ENCODE measurements around the gene GRIN2A. TPM values are rescaled to one million over a fixed set of nuclear protein-coding genes. Genes with fewer than 3 reads are reported as not detected.

Gene GRIN2A
- total and polyA plus RNA-seq, 2 donors = 0.25 to 1.1 TPM

- no peak overlapping the region for H3K27ac ChIP-seq (ENCODE audit: low read depth in 1 of 2, low read length in 1 of 2)
- 97% methylated on average over 2 of the region's 2 CpGs for WGBS
- no peak for DNase-seq (ENCODE audit: low read depth in 6 of 9, low spot score in 9 of 9)
- H3K9me3 ChIP-seq (ENCODE audit: control insufficient read depth in 2 of 2, insufficient read depth in 1 of 2, low read length in 1 of 2) = no peaks in the 10 kb centered on the region
- no peaks in the 10 kb centered on the region for H3K27me3 ChIP-seq (ENCODE audit: control insufficient read depth in 2 of 2, insufficient read depth in 1 of 2, low read length in 1 of 2)
- no peaks in the 10 kb centered on the region for H3K36me3 ChIP-seq (ENCODE audit: control insufficient read depth in 2 of 2, insufficient read depth in 2 of 2, low read length in 1 of 2)
- H3K4me3 ChIP-seq (ENCODE audit: low read length in 2 of 2) = no peak overlapping the region
- no peaks in the 10 kb centered on the region for H3K4me1 ChIP-seq (ENCODE audit: control insufficient read depth in 2 of 2, insufficient read depth in 2 of 2, low read length in 2 of 2)
These were observed 377.1 kb downstream of the GRIN2A start for GRCh38 chr16:9805109-9805508.

- WGBS = 94% methylated on average over 1 of the region's 1 CpG
- H3K4me1 ChIP-seq (ENCODE audit: control insufficient read depth in 2 of 2, insufficient read depth in 2 of 2, low read length in 2 of 2) = no peaks in the 10 kb centered on the region
- H3K4me3 ChIP-seq (ENCODE audit: low read length in 2 of 2) = no peak overlapping the region
- H3K27ac ChIP-seq (ENCODE audit: low read depth in 1 of 2, low read length in 1 of 2) = no peak overlapping the region
- H3K9me3 ChIP-seq (ENCODE audit: control insufficient read depth in 2 of 2, insufficient read depth in 1 of 2, low read length in 1 of 2) = no peaks in the 10 kb centered on the region
- no peaks in the 10 kb centered on the region for H3K27me3 ChIP-seq (ENCODE audit: control insufficient read depth in 2 of 2, insufficient read depth in 1 of 2, low read length in 1 of 2)
- no peak for DNase-seq (ENCODE audit: low read depth in 6 of 9, low spot score in 9 of 9)
- H3K36me3 ChIP-seq (ENCODE audit: control insufficient read depth in 2 of 2, insufficient read depth in 2 of 2, low read length in 1 of 2) = no peaks in the 10 kb centered on the region
These were observed 380.1 kb downstream of the GRIN2A start for GRCh38 chr16:9802160-9802559.

GRCh38 chr16:9801651-9802050 is 380.6 kb downstream of the GRIN2A start:
- WGBS = 86% methylated on average over 1 of the region's 1 CpG
- no peaks in the 10 kb centered on the region for H3K36me3 ChIP-seq (ENCODE audit: control insufficient read depth in 2 of 2, insufficient read depth in 2 of 2, low read length in 1 of 2)
- no peaks in the 10 kb centered on the region for H3K4me1 ChIP-seq (ENCODE audit: control insufficient read depth in 2 of 2, insufficient read depth in 2 of 2, low read length in 2 of 2)
- no peaks in the 10 kb centered on the region for H3K9me3 ChIP-seq (ENCODE audit: control insufficient read depth in 2 of 2, insufficient read depth in 1 of 2, low read length in 1 of 2)
- no peak overlapping the region for H3K4me3 ChIP-seq (ENCODE audit: low read length in 2 of 2)
- DNase-seq (ENCODE audit: low read depth in 6 of 9, low spot score in 9 of 9) = no peak
- no peaks in the 10 kb centered on the region for H3K27me3 ChIP-seq (ENCODE audit: control insufficient read depth in 2 of 2, insufficient read depth in 1 of 2, low read length in 1 of 2)
- H3K27ac ChIP-seq (ENCODE audit: low read depth in 1 of 2, low read length in 1 of 2) = no peak overlapping the region

- DNase-seq (ENCODE audit: low read depth in 6 of 9, low spot score in 9 of 9) = no peak
- Histone ChIP-seq H3K9me3 (ENCODE audit: control insufficient read depth in 2 of 2, insufficient read depth in 1 of 2, low read length in 1 of 2) (no peaks in the 10 kb centered on the region), H3K4me1 (ENCODE audit: control insufficient read depth in 2 of 2, insufficient read depth in 2 of 2, low read length in 2 of 2) (no peaks in the 10 kb centered on the region), H3K27me3 (ENCODE audit: control insufficient read depth in 2 of 2, insufficient read depth in 1 of 2, low read length in 1 of 2) (no peaks in the 10 kb centered on the region), H3K27ac (ENCODE audit: low read depth in 1 of 2, low read length in 1 of 2) (no peak overlapping the region), H3K4me3 (ENCODE audit: low read length in 2 of 2) (no peak overlapping the region), H3K36me3 (ENCODE audit: control insufficient read depth in 2 of 2, insufficient read depth in 2 of 2, low read length in 1 of 2) (no peaks in the 10 kb centered on the region)
- 93% methylated on average over 6 of the region's 6 CpGs for WGBS
These were observed 382.0 kb downstream of the GRIN2A start for GRCh38 chr16:9800186-9800738.

- no peak for DNase-seq (ENCODE audit: low read depth in 6 of 9, low spot score in 9 of 9)
- Histone ChIP-seq H3K27ac (ENCODE audit: low read depth in 1 of 2, low read length in 1 of 2) (no peak overlapping the region), H3K27me3 (ENCODE audit: control insufficient read depth in 2 of 2, insufficient read depth in 1 of 2, low read length in 1 of 2) (no peaks in the 10 kb centered on the region), H3K9me3 (ENCODE audit: control insufficient read depth in 2 of 2, insufficient read depth in 1 of 2, low read length in 1 of 2) (no peaks in the 10 kb centered on the region), H3K4me1 (ENCODE audit: control insufficient read depth in 2 of 2, insufficient read depth in 2 of 2, low read length in 2 of 2) (no peaks in the 10 kb centered on the region), H3K36me3 (ENCODE audit: control insufficient read depth in 2 of 2, insufficient read depth in 2 of 2, low read length in 1 of 2) (no peaks in the 10 kb centered on the region), H3K4me3 (ENCODE audit: low read length in 2 of 2) (no peak overlapping the region)
- 95% methylated on average over 8 of the region's 8 CpGs for WGBS
These were observed 383.2 kb downstream of the GRIN2A start for GRCh38 chr16:9798952-9799580.

- H3K4me3 ChIP-seq (ENCODE audit: low read length in 2 of 2) = no peak overlapping the region
- no peak overlapping the region for H3K27ac ChIP-seq (ENCODE audit: low read depth in 1 of 2, low read length in 1 of 2)
- no peaks in the 10 kb centered on the region for H3K9me3 ChIP-seq (ENCODE audit: control insufficient read depth in 2 of 2, insufficient read depth in 1 of 2, low read length in 1 of 2)
- H3K36me3 ChIP-seq (ENCODE audit: control insufficient read depth in 2 of 2, insufficient read depth in 2 of 2, low read length in 1 of 2) = no peaks in the 10 kb centered on the region
- no peak for DNase-seq (ENCODE audit: low read depth in 6 of 9, low spot score in 9 of 9)
- H3K4me1 ChIP-seq (ENCODE audit: control insufficient read depth in 2 of 2, insufficient read depth in 2 of 2, low read length in 2 of 2) = no peaks in the 10 kb centered on the region
- WGBS = 76% methylated on average over 1 of the region's 1 CpG
- H3K27me3 ChIP-seq (ENCODE audit: control insufficient read depth in 2 of 2, insufficient read depth in 1 of 2, low read length in 1 of 2) = no peaks in the 10 kb centered on the region
These were observed 383.8 kb downstream of the GRIN2A start for GRCh38 chr16:9798474-9798873.

- Histone ChIP-seq H3K9me3 (ENCODE audit: control insufficient read depth in 2 of 2, insufficient read depth in 1 of 2, low read length in 1 of 2) (no peaks in the 10 kb centered on the region), H3K4me1 (ENCODE audit: control insufficient read depth in 2 of 2, insufficient read depth in 2 of 2, low read length in 2 of 2) (no peaks in the 10 kb centered on the region), H3K27me3 (ENCODE audit: control insufficient read depth in 2 of 2, insufficient read depth in 1 of 2, low read length in 1 of 2) (no peaks in the 10 kb centered on the region), H3K36me3 (ENCODE audit: control insufficient read depth in 2 of 2, insufficient read depth in 2 of 2, low read length in 1 of 2) (no peaks in the 10 kb centered on the region), H3K27ac (ENCODE audit: low read depth in 1 of 2, low read length in 1 of 2) (no peak overlapping the region), H3K4me3 (ENCODE audit: low read length in 2 of 2) (no peak overlapping the region)
- no peak for DNase-seq (ENCODE audit: low read depth in 6 of 9, low spot score in 9 of 9)
- 27% methylated on average over 6 of the region's 6 CpGs for WGBS
These were observed 384.9 kb downstream of the GRIN2A start for GRCh38 chr16:9797306-9797705.

- no peak overlapping the region for H3K27ac ChIP-seq (ENCODE audit: low read depth in 1 of 2, low read length in 1 of 2)
- H3K4me1 ChIP-seq (ENCODE audit: control insufficient read depth in 2 of 2, insufficient read depth in 2 of 2, low read length in 2 of 2) = no peaks in the 10 kb centered on the region
- no peaks in the 10 kb centered on the region for H3K27me3 ChIP-seq (ENCODE audit: control insufficient read depth in 2 of 2, insufficient read depth in 1 of 2, low read length in 1 of 2)
- H3K4me3 ChIP-seq (ENCODE audit: low read length in 2 of 2) = no peak overlapping the region
- WGBS = 93% methylated on average over 6 of the region's 6 CpGs
- no peaks in the 10 kb centered on the region for H3K36me3 ChIP-seq (ENCODE audit: control insufficient read depth in 2 of 2, insufficient read depth in 2 of 2, low read length in 1 of 2)
- no peaks in the 10 kb centered on the region for H3K9me3 ChIP-seq (ENCODE audit: control insufficient read depth in 2 of 2, insufficient read depth in 1 of 2, low read length in 1 of 2)
- no peak for DNase-seq (ENCODE audit: low read depth in 6 of 9, low spot score in 9 of 9)
These were observed 388.6 kb downstream of the GRIN2A start for GRCh38 chr16:9793623-9794022.

- no peak for DNase-seq (ENCODE audit: low read depth in 6 of 9, low spot score in 9 of 9)
- no peaks in the 10 kb centered on the region for H3K9me3 ChIP-seq (ENCODE audit: control insufficient read depth in 2 of 2, insufficient read depth in 1 of 2, low read length in 1 of 2)
- no peaks in the 10 kb centered on the region for H3K27me3 ChIP-seq (ENCODE audit: control insufficient read depth in 2 of 2, insufficient read depth in 1 of 2, low read length in 1 of 2)
- no peak overlapping the region for H3K4me3 ChIP-seq (ENCODE audit: low read length in 2 of 2)
- H3K27ac ChIP-seq (ENCODE audit: low read depth in 1 of 2, low read length in 1 of 2) = no peak overlapping the region
- no peaks in the 10 kb centered on the region for H3K4me1 ChIP-seq (ENCODE audit: control insufficient read depth in 2 of 2, insufficient read depth in 2 of 2, low read length in 2 of 2)
- 87% methylated on average over 4 of the region's 4 CpGs for WGBS
- no peaks in the 10 kb centered on the region for H3K36me3 ChIP-seq (ENCODE audit: control insufficient read depth in 2 of 2, insufficient read depth in 2 of 2, low read length in 1 of 2)
These were observed 390.7 kb downstream of the GRIN2A start for GRCh38 chr16:9791556-9791955.

Data from thymus (tissue), 11 donors.